Bronchial epithelial cell (primary cell): ENCODE data around the gene TMEM132C. TPM values are rescaled to one million over a fixed set of nuclear protein-coding genes. Genes with fewer than 3 reads are reported as not detected.

Experiments
- DNase-seq: peaks from one replicate; pipeline ENCODE4 v3.0.0-alpha.2; 2010; ENCODE audit warnings: low read depth
- FAIRE-seq: peaks from 2 replicates; lab custom pipeline; 2011; peaks lifted over from hg19 to GRCh38; lab: Jason Lieb, UNC
- H3K27me3 ChIP-seq: 2 replicates; pipeline ENCODE4 v1.5.1; 2011; ENCODE audit warnings: low read length; ENCODE audit not compliant: control insufficient read depth, insufficient read depth
- H3K36me3 ChIP-seq: 2 replicates; pipeline ENCODE4 v1.5.1; 2011; ENCODE audit warnings: low read length; ENCODE audit not compliant: control insufficient read depth, insufficient read depth
- H3K4me3 ChIP-seq: 2 replicates; pipeline ENCODE4 v1.5.1; 2011; ENCODE audit warnings: mild to moderate bottlenecking, low read depth, low read length, control low read depth
- CTCF ChIP-seq: IDR thresholded peaks from 2 replicates; pipeline ENCODE4 v1.5.1; 2011; ENCODE audit warnings: mild to moderate bottlenecking, moderate library complexity, low read length, control low read depth, inconsistent platforms; ENCODE audit not compliant: insufficient read depth, severe bottlenecking
- total RNA-seq: library from RNA; depleted of rRNA; stranded (reverse); fragments of >200 nt; gene quantifications from 2 replicates; pipeline ENCODE4 v1.2.1, GENCODE V29; 2014

The TMEM132C gene
- total RNA-seq, 1 donor from 2014 or later, result not detected

- Histone ChIP-seq H3K36me3 (no peaks in the 10 kb centered on the region), H3K27me3 (no peaks in the 10 kb centered on the region), H3K4me3 (no peak overlapping the region)
- DNase-seq, result no peak
- FAIRE-seq, result no peak
- no peak for TF ChIP-seq CTCF
Measured at GRCh38 chr12:128318341-128318740, 51.4 kb downstream of the TMEM132C start.

GRCh38 chr12:128318946-128319345, 52.0 kb downstream of the TMEM132C start:
- FAIRE-seq (no peak), DNase-seq (no peak)
- Histone ChIP-seq H3K4me3 (no peak overlapping the region), H3K36me3 (no peaks in the 10 kb centered on the region), H3K27me3 (no peaks in the 10 kb centered on the region)
- no peak for TF ChIP-seq CTCF

GRCh38 chr12:128322341-128322740, 55.4 kb downstream of the TMEM132C start:
- FAIRE-seq (no peak), DNase-seq (no peak)
- Histone ChIP-seq H3K27me3 (no peaks in the 10 kb centered on the region), H3K36me3 (no peaks in the 10 kb centered on the region), H3K4me3 (no peak overlapping the region)
- TF ChIP-seq CTCF, result no peak

GRCh38 chr12:128323145-128323920, 56.4 kb downstream of the TMEM132C start:
- DNase-seq, result no peak
- TF ChIP-seq CTCF, result no peak
- Histone ChIP-seq H3K27me3 (no peaks in the 10 kb centered on the region), H3K36me3 (no peaks in the 10 kb centered on the region), H3K4me3 (no peak overlapping the region)
- FAIRE-seq, result no peak

GRCh38 chr12:128325646-128326045, 58.7 kb downstream of the TMEM132C start:
- no peak for DNase-seq
- H3K36me3 ChIP-seq, result no peaks in the 10 kb centered on the region
- no peaks in the 10 kb centered on the region for H3K27me3 ChIP-seq
- no peak for TF ChIP-seq CTCF
- no peak for FAIRE-seq
- H3K4me3 ChIP-seq, result no peak overlapping the region

- DNase-seq, result no peak
- H3K27me3 ChIP-seq, result no peaks in the 10 kb centered on the region
- H3K4me3 ChIP-seq, result no peak overlapping the region
- no peak for TF ChIP-seq CTCF
- H3K36me3 ChIP-seq, result no peaks in the 10 kb centered on the region
- FAIRE-seq, result no peak
Measured at GRCh38 chr12:128326406-128326805, 59.4 kb downstream of the TMEM132C start.
